Right atrium auricular region (tissue), 2 donors: Measurements from ENCODE around the gene SH3BGRL3. TPM values are rescaled to one million over a fixed set of nuclear protein-coding genes. Genes with fewer than 3 reads are reported as not detected.

Experiments
- DNase-seq: peaks from one replicate; pipeline ENCODE4 v3.0.0-alpha.2; 2019; ENCODE audit warnings: low spot score
- H3K27ac ChIP-seq, 2 donors: fragments of 200-600 bp; sonication (generic); 1 replicate in 1 of 2; 2 replicates in 1 of 2; pipeline ENCODE4 v1.5.1; 2016 to 2019
- H3K27me3 ChIP-seq, 2 donors: fragments of 200-600 bp; sonication (generic); one replicate each; pipeline versions ENCODE4 v1.5.1 to v1.6.0; 2017 to 2019
- H3K36me3 ChIP-seq: fragments of 200-600 bp; sonication (generic); one replicate; pipeline ENCODE4 v1.5.1; 2016
- H3K4me1 ChIP-seq, 2 donors: fragments of 200-600 bp; sonication (generic); one replicate each; pipeline versions ENCODE4 v1.5.1 to v1.6.0; 2017 to 2019
- H3K4me3 ChIP-seq, 2 donors: fragments of 200-600 bp; sonication (generic); 1 replicate in 1 of 2; 2 replicates in 1 of 2; pipeline ENCODE4 v1.5.1; 2017 to 2019; ENCODE audit warnings: mild to moderate bottlenecking in 1 of 2, moderate library complexity in 1 of 2
- H3K9me3 ChIP-seq, 2 donors: fragments of 200-600 bp; sonication (generic); one replicate each; pipeline ENCODE4 v1.5.1; 2019
- total RNA-seq, 2 donors: library from RNA; depleted of rRNA; stranded (reverse); fragments of >200 nt; gene quantifications; one replicate each; pipeline ENCODE4 v1.1.0, GENCODE V29; 2016
- TF ChIP-seq, protein P1 (sequence below), 2 donors: fragments of 200-600 bp; sonication (generic); IDR thresholded peaks; one replicate each; pipeline ENCODE4 v1.5.1; 2019; ENCODE audit warnings: antibody characterized with exemption in 2 of 2

The SH3BGRL3 gene
- total RNA-seq, 2 donors from 2014 or later, result 24.8 to 66.0 TPM

GRCh38 chr1:26287033-26287711 is 7.3 kb downstream of the SH3BGRL3 start:
- TF ChIP-seq, protein P1, sequence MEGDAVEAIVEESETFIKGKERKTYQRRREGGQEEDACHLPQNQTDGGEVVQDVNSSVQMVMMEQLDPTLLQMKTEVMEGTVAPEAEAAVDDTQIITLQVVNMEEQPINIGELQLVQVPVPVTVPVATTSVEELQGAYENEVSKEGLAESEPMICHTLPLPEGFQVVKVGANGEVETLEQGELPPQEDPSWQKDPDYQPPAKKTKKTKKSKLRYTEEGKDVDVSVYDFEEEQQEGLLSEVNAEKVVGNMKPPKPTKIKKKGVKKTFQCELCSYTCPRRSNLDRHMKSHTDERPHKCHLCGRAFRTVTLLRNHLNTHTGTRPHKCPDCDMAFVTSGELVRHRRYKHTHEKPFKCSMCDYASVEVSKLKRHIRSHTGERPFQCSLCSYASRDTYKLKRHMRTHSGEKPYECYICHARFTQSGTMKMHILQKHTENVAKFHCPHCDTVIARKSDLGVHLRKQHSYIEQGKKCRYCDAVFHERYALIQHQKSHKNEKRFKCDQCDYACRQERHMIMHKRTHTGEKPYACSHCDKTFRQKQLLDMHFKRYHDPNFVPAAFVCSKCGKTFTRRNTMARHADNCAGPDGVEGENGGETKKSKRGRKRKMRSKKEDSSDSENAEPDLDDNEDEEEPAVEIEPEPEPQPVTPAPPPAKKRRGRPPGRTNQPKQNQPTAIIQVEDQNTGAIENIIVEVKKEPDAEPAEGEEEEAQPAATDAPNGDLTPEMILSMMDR (IDR thresholded peaks at IDR 0.05), result no peak
- Histone ChIP-seq H3K4me3 (no peak overlapping the region), H3K27me3 (no peaks in the 10 kb centered on the region), H3K36me3 (no peaks in the 10 kb centered on the region), H3K27ac (peak overlapping the region; percentile 39 to 53), H3K4me1 (peaks cover 0 to 65% of the 10 kb centered on the region in 2 donors), H3K9me3 (no peaks in the 10 kb centered on the region)
- DNase-seq, result no peak

GRCh38 chr1:26287811-26288210 is 7.9 kb downstream of the SH3BGRL3 start:
- Histone ChIP-seq H3K4me3 (no peak overlapping the region), H3K27ac (peak overlapping the region in 1 of 2 donors; percentile 12), H3K27me3 (no peaks in the 10 kb centered on the region), H3K4me1 (peaks cover 0 to 59% of the 10 kb centered on the region in 2 donors), H3K9me3 (no peaks in the 10 kb centered on the region), H3K36me3 (no peaks in the 10 kb centered on the region)
- TF ChIP-seq, protein P1 (IDR thresholded peaks at IDR 0.05), result no peak
- no peak for DNase-seq

DNA sequence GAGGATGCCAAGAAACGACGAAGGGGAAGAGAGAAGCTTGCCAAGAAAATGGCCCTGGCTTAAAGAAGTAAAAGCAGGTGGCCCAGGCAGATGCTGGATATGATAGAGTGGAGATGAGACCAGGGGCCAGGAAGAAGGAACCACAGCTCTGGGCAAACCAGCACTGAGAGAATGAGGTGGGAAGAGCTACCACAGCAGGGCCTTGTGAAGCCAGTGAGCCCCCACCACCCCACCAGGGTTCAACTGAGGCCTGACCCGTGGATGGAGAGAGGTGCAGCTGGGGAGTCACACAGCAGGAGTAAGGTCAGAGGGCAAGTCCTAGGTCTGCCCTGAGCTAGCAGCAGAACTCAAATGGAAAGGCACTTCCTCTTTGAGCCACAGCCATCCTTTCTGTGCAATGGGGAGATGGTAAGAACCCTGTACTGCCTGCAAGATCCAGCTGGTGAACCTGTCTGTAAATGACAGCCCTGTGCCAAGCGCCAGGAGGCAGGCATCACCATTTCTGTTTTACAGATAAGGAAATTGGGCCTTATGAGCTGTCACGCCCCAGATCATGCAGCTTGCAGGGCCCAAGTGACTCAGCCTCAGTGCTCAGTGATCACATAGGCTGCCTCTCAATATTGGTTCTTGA is 8.5 kb downstream of the SH3BGRL3 start:
- Histone ChIP-seq H3K27ac (peak overlapping the region in 1 of 2 donors; percentile 22), H3K4me1 (peaks cover 0 to 53% of the 10 kb centered on the region in 2 donors), H3K27me3 (no peaks in the 10 kb centered on the region), H3K9me3 (no peaks in the 10 kb centered on the region), H3K4me3 (no peak overlapping the region), H3K36me3 (no peaks in the 10 kb centered on the region)
- TF ChIP-seq, protein P1 (IDR thresholded peaks at IDR 0.05), result no peak
- no peak for DNase-seq

DNA sequence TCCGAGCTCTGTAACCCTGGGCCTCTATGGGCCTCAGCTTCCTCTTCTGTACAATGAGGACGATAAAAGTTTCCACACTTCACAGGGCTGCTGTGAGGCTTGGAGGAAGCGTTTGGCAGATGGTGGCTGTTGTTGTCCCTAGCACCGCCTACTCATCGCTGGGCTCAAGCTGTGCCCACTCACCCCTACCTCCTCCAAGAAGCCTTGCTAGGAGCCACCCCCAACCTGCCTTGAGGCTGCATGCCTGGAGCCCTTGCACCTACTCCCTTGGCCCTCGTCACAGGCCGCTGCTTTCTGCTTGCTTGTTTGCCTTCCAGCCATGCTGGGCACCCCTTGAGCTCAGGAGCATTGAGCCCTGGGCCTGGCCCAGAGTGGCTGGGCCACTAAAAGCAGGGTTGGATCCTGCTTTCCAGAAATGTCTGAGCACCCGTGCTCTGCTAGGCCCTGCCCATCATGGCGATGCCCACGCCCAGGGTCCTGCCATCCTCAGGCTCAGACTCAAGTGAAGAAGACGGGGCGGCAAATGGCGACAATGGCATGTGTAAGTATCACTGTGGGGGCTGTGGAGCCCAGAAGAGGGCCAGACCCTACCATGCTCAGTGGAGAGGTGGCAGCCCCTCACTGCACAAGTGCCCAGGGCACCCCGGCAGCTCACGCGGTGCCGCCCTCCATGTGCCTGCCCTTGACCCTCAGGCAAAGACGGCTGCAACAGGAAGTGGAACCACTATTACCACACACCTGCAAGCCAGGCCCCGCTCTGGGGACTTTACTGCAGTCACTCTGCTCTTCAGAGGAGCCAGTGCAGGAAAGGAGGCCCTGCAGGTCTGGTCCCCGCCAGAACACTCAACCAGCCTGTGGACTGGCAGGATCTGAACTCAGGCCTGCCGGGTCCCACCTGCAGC is 9.5 kb downstream of the SH3BGRL3 start:
- no peak for DNase-seq
- peaks cover 0 to 44% of the 10 kb centered on the region in 2 donors for H3K4me1 ChIP-seq
- no peak overlapping the region for H3K4me3 ChIP-seq
- H3K27ac ChIP-seq, result peak overlapping the region; percentile 20 to 22
- H3K9me3 ChIP-seq, result no peaks in the 10 kb centered on the region
- H3K27me3 ChIP-seq, result no peaks in the 10 kb centered on the region
- no peaks in the 10 kb centered on the region for H3K36me3 ChIP-seq
- TF ChIP-seq, protein P1 (IDR thresholded peaks at IDR 0.05), result no peak

- Histone ChIP-seq H3K4me3 (no peak overlapping the region), H3K27me3 (no peaks in the 10 kb centered on the region), H3K27ac (peak overlapping the region; percentile 20 to 21), H3K9me3 (no peaks in the 10 kb centered on the region), H3K4me1 (peaks cover 0 to 35% of the 10 kb centered on the region in 2 donors), H3K36me3 (no peaks in the 10 kb centered on the region)
- TF ChIP-seq, protein P1 (IDR thresholded peaks at IDR 0.05), result no peak
- no peak for DNase-seq
These were observed 10.4 kb downstream of the SH3BGRL3 start for GRCh38 chr1:26290122-26290881.
